A673 (cell line): ENCODE results near the gene TNPO2.

ENCODE experiments used
- EZH2 ChIP-seq: fragments of 200-600 bp; sonication (generic); IDR thresholded peaks from 2 replicates; pipeline ENCODE4 v1.6.1; 2017; ENCODE audit warnings: borderline replicate concordance, low read depth, mild to moderate bottlenecking, mixed read lengths, antibody characterized with exemption, low read length; ENCODE audit not compliant: poor library complexity, severe bottlenecking
- TF ChIP-seq, protein P1 (sequence below): fragments of 300-800, 200-600 bp; sonication (generic); conservative IDR thresholded peaks from 2 replicates; pipeline ENCODE4 v1.5.1; 2017; ENCODE audit warnings: low read depth, mild to moderate bottlenecking, antibody characterized with exemption, low read length, moderate library complexity, mixed read lengths

DNA sequence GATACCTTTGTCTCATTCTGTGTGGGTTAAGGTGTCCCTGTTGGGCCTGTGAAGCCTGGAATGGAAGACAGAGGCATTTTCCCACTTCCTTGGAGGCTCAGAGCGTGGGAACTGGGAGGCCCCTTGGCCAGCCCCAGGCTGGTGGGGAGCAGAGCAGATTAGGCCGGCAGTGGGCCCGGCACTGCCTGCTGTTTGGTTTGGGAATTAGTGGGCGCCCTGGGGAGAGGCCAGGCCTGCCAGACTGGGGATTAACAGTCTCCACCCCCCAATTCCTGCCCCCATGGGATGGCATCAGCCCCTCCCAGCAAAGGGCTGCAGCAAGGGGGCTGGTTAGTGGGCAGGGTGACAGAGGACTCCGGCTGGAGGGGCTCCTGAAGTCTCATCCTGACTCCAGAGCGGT lies 24.8 kb upstream of the TNPO2 start:
- no peak for TF ChIP-seq EZH2
- TF ChIP-seq, protein P1, sequence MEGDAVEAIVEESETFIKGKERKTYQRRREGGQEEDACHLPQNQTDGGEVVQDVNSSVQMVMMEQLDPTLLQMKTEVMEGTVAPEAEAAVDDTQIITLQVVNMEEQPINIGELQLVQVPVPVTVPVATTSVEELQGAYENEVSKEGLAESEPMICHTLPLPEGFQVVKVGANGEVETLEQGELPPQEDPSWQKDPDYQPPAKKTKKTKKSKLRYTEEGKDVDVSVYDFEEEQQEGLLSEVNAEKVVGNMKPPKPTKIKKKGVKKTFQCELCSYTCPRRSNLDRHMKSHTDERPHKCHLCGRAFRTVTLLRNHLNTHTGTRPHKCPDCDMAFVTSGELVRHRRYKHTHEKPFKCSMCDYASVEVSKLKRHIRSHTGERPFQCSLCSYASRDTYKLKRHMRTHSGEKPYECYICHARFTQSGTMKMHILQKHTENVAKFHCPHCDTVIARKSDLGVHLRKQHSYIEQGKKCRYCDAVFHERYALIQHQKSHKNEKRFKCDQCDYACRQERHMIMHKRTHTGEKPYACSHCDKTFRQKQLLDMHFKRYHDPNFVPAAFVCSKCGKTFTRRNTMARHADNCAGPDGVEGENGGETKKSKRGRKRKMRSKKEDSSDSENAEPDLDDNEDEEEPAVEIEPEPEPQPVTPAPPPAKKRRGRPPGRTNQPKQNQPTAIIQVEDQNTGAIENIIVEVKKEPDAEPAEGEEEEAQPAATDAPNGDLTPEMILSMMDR = no peak
